ENCODE measurements around the gene PNKP. TPM values are rescaled to one million over a fixed set of nuclear protein-coding genes. Genes with fewer than 3 reads are reported as not detected.

PNKP gene
- total RNA-seq: 10 to 100 TPM; 14.9 to 43.4 (median 21.1) TPM

DNA sequence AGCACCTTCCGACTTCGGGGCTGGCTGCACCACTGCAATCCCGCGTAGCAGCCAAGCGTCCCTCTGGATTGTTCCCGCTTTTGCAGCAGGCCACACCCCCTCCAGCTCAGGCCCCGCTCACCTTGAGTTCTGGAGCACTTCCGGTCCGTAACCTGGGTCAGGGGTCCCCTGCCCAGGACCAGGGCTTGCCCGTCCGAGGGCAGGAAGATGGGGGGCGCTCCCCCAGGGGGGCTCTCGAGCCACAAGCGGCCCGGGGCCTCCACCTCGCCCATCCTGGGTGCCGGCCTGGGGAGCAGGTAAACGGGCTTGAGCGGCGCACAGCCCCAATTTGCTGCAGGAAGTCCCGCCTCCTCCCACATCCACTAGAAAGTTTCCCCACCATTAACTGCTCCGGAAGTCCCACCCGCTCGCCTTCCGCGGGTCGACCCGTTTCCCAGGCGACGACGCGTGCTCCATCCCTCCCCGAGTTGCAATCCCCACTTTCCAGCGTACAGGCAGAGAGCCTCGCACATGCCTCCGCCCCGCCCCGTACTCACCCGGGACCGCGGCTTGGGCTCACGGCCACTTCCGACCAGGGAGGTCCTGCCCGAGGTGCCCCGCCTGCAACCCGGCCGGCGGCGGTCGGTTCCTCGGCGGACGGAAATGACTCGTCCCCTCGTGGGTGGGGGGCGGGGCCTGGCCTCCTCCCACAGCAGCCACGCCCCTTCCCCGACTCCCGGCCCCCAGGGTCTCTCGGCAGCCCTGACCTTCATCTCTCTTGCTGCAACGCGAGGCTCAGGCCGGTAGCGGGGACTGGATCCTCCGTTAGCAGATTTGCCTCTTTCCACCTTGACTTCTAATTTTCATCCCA, at the start of gene PNKP:
TSS of gene PNKP (minus strand) at position 644 of the 850 bp plus-strand sequence. CDS start at position 272, 372 bp downstream.
- peak; percentile 66 to 69 for ATAC-seq
- Histone ChIP-seq H3K27me3 (no peaks in the 10 kb centered on the region), H3K4me3 (peak within 1 kb of the TSS; percentile 73 to 99 (median 88)), H3K4me1 (peaks cover 45 to 47% of the 10 kb centered on the region in 2 donors), H3K36me3 (peaks cover 0 to 15% of the 10 kb centered on the region in 2 donors), H3K27ac (peak within 1 kb of the TSS; percentile 96 to 99 (median 98)), H3K9me3 (no peaks in the 10 kb centered on the region)
- in situ Hi-C loops (cut with MboI; ENCODE audit: low sequenced_read_pairs in 4 of 4) (no loop called here), intact Hi-C loops (cut with DNase I; ENCODE audit: low total_unique reads) (loop anchor here (1.0 to 2.0 kb wide), 3 partner anchors 9 to 191 kb away; partner anchors contain the start of gene PTOV1)
- DNase-seq: peak; percentile 83 to 84
- TF ChIP-seq, protein P1, sequence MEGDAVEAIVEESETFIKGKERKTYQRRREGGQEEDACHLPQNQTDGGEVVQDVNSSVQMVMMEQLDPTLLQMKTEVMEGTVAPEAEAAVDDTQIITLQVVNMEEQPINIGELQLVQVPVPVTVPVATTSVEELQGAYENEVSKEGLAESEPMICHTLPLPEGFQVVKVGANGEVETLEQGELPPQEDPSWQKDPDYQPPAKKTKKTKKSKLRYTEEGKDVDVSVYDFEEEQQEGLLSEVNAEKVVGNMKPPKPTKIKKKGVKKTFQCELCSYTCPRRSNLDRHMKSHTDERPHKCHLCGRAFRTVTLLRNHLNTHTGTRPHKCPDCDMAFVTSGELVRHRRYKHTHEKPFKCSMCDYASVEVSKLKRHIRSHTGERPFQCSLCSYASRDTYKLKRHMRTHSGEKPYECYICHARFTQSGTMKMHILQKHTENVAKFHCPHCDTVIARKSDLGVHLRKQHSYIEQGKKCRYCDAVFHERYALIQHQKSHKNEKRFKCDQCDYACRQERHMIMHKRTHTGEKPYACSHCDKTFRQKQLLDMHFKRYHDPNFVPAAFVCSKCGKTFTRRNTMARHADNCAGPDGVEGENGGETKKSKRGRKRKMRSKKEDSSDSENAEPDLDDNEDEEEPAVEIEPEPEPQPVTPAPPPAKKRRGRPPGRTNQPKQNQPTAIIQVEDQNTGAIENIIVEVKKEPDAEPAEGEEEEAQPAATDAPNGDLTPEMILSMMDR (IDR thresholded peaks at IDR 0.05 in 4 of 5, conservative IDR thresholded peaks at IDR 0.05 in 1 of 5): no peak
- TF ChIP-seq POLR2A (IDR thresholded peaks at IDR 0.05): peak; percentile 69 to 72

DNA sequence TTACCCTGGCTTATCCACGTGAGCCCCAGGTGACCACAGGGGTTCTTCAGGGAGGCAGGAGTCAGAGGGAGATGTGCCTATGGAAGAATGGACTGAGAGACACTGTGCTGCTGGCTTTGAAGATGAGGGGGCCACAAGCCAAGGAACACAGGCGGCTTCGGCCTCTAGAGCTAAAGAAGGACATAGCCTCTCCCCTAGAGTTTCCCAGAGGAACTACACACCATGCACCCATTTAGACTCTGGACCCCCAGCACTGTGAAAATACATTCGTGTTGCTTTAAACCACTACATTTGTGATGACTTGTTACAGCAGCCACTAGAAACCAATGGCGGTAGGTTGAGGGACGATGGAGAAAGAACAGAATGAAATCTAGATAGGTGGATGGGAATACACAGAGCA, 47.9 kb upstream of the PNKP start:
- ATAC-seq (no peak), DNase-seq (no peak)
- Histone ChIP-seq H3K9me3 (no peaks in the 10 kb centered on the region), H3K4me3 (no peak overlapping the region), H3K27ac (no peak overlapping the region), H3K27me3 (no peaks in the 10 kb centered on the region), H3K36me3 (peaks cover 0 to 20% of the 10 kb centered on the region in 2 donors), H3K4me1 (peaks cover 0 to 4% of the 10 kb centered on the region in 2 donors)
- in situ Hi-C loops (cut with MboI; ENCODE audit: low sequenced_read_pairs in 4 of 4): no loop called here
- TF ChIP-seq POLR2A (IDR thresholded peaks at IDR 0.05): no peak
- TF ChIP-seq, protein P1 (IDR thresholded peaks at IDR 0.05 in 4 of 5, conservative IDR thresholded peaks at IDR 0.05 in 1 of 5): no peak
- intact Hi-C loops (cut with DNase I; ENCODE audit: low total_unique reads): no loop called here

DNA sequence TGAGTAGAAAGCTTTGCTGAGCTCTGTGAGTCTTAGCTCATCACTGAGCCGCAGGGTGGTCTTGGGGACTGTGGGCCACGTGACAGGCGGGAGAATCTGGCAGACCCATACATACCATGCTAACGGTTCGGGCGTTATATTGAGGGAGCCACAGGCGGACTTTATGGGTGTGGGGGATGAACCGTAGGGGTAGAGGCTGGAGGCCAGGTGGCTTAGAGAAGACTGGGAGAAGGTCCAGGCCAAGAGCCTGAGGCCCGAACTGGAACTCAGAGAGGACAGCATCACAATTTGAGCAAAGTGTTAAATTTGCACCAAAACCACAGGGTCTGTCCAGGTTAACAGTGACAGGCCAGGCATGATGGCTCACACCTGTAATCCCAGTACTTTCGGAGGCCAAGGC, 46.3 kb upstream of the PNKP start:
- intact Hi-C loops (cut with DNase I; ENCODE audit: low total_unique reads) (no loop called here), in situ Hi-C loops (cut with MboI; ENCODE audit: low sequenced_read_pairs in 4 of 4) (no loop called here)
- no peak for DNase-seq
- no peak overlapping the region for H3K4me3 ChIP-seq
- H3K4me1 ChIP-seq: peaks cover 0 to 4% of the 10 kb centered on the region in 2 donors
- H3K9me3 ChIP-seq: no peaks in the 10 kb centered on the region
- ATAC-seq: no peak
- H3K27ac ChIP-seq: no peak overlapping the region
- TF ChIP-seq POLR2A (IDR thresholded peaks at IDR 0.05): no peak
- TF ChIP-seq, protein P1 (IDR thresholded peaks at IDR 0.05 in 4 of 5, conservative IDR thresholded peaks at IDR 0.05 in 1 of 5): no peak
- no peaks in the 10 kb centered on the region for H3K27me3 ChIP-seq
- peaks cover 0 to 29% of the 10 kb centered on the region in 2 donors for H3K36me3 ChIP-seq

DNA sequence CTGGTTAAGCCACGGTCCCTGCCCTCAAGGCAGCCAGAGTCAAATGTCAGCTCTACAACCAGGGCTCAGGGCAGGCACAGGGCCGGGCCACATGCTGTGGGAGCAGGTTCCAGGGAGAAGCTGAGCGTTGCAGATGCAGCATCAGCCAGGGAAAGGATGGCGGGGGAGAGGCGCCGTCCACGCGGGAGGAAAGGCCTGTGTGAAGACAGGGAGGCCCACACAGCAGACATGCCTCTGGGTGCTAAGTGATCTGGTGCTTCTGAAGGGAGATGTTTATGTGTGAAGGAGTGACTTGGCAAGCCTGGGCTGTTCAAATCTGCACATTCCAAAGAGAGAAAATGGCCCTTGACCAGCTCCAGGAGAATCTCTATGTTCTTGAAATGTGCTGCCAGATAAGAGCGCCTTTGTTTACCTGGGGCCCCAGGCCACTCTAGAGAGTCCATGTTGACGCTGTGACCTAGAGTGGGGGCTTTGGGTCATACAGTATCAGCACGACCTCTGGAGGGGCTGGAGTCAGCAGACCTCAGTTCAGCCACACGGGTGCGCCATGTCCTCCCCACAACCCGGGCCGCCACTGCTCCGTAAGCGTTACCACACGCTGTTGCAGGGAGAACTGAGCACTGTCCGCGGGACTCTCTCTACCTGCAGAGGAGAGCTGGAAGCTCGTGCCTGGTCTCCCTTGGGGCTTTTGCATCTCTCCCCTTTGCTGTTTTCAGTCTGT, 45.7 kb upstream of the PNKP start:
- in situ Hi-C loops (cut with MboI; ENCODE audit: low sequenced_read_pairs in 4 of 4): no loop called here
- Histone ChIP-seq H3K9me3 (no peaks in the 10 kb centered on the region), H3K4me3 (no peak overlapping the region), H3K27me3 (no peaks in the 10 kb centered on the region), H3K27ac (no peak overlapping the region), H3K4me1 (peaks cover 0 to 4% of the 10 kb centered on the region in 2 donors), H3K36me3 (peaks cover 0 to 35% of the 10 kb centered on the region in 2 donors)
- TF ChIP-seq POLR2A (IDR thresholded peaks at IDR 0.05): no peak
- TF ChIP-seq, protein P1 (IDR thresholded peaks at IDR 0.05 in 4 of 5, conservative IDR thresholded peaks at IDR 0.05 in 1 of 5): no peak
- ATAC-seq (no peak), DNase-seq (no peak)
- intact Hi-C loops (cut with DNase I; ENCODE audit: low total_unique reads): no loop called here

All from gastrocnemius medialis (tissue), 4 donors.